Dendritic cell treated with granulocyte-macrophage colony-stimulating factor and Interleukin-4, amounts not matched to agents 40 ng/mL and 50 ng/mL, for 4 days (primary cell): ENCODE measurements around the gene IRF2.

Experiments used
- H3K27ac Mint-ChIP-seq: one replicate; pipeline ENCODE4 v1.8.0; 2022; ENCODE audit warnings: mild to moderate bottlenecking, mixed read lengths
- H3K27me3 Mint-ChIP-seq: one replicate; pipeline ENCODE4 v1.8.0; 2022; ENCODE audit warnings: mild to moderate bottlenecking, mixed read lengths
- H3K36me3 Mint-ChIP-seq: one replicate; pipeline ENCODE4 v1.8.0; 2022; ENCODE audit warnings: low read depth, mixed read lengths
- H3K4me1 Mint-ChIP-seq: one replicate; pipeline ENCODE4 v1.8.0; 2022; ENCODE audit warnings: low read depth, mixed read lengths
- H3K4me3 Mint-ChIP-seq: one replicate; pipeline ENCODE4 v1.8.0; 2022; ENCODE audit warnings: mild to moderate bottlenecking, moderate library complexity, mixed read lengths
- H3K9me3 Mint-ChIP-seq: one replicate; pipeline ENCODE4 v1.8.0; 2022; ENCODE audit warnings: mixed read lengths
- intact Hi-C: fragments of 100-400 bp; cut with micrococcal nuclease; formaldehyde crosslinking; loops from one replicate; pipeline ENCODE4 v1.15.0; 2022

The IRF2 gene

GRCh38 chr4:184409502-184409901, 64.8 kb downstream of the IRF2 start:
- no peaks in the 10 kb centered on the region for H3K9me3 Mint-ChIP-seq
- H3K36me3 Mint-ChIP-seq, result peaks cover 97% of the 10 kb centered on the region
- intact Hi-C loops, result no loop called here
- H3K4me3 Mint-ChIP-seq, result no peak overlapping the region
- H3K27ac Mint-ChIP-seq, result peak overlapping the region; percentile 11
- no peaks in the 10 kb centered on the region for H3K27me3 Mint-ChIP-seq
- peaks cover 69% of the 10 kb centered on the region for H3K4me1 Mint-ChIP-seq

GRCh38 chr4:184408684-184409081, 65.7 kb downstream of the IRF2 start:
- Mint-ChIP-seq H3K27ac (no peak overlapping the region), H3K36me3 (peaks cover 95% of the 10 kb centered on the region), H3K4me1 (peaks cover 61% of the 10 kb centered on the region), H3K4me3 (no peak overlapping the region), H3K27me3 (no peaks in the 10 kb centered on the region), H3K9me3 (no peaks in the 10 kb centered on the region)
- intact Hi-C loops, result no loop called here

DNA sequence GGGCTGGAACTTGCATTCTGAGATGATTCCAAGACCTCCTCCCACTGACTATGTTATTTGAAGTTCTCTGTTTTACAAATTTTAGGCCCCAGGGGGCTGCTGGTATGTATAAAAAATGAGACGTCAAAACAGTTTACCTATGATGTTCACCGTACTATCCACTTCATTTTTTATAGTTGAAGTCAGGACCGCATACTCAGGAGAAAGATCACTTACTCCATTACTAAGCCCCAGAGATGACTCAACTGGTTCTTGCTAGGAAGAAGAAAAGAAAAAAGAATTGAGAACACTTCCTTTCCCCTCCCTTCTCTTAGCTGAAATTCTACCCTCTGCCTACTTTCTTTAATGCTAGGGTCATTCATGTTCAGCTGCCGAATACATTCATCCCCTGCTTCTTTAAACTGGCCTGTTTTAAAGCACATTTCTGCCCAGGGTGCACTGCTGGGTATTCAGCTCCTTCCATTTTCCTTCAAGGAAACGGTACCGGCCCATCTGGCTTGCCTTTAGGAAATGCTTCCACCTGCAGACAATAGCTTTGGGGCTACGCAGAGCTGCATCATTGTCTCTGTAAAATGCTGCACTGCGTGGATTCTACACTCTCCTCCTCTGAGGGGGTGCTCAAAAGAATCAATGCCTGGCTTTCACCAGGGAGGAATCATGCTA, 66.2 kb downstream of the IRF2 start:
- H3K27ac Mint-ChIP-seq, result peak overlapping the region; percentile 83
- H3K4me3 Mint-ChIP-seq, result no peak overlapping the region
- intact Hi-C loops, result no loop called here
- peaks cover 58% of the 10 kb centered on the region for H3K4me1 Mint-ChIP-seq
- no peaks in the 10 kb centered on the region for H3K27me3 Mint-ChIP-seq
- peaks cover 95% of the 10 kb centered on the region for H3K36me3 Mint-ChIP-seq
- H3K9me3 Mint-ChIP-seq, result no peaks in the 10 kb centered on the region

GRCh38 chr4:184406958-184407391, 67.4 kb downstream of the IRF2 start:
- Mint-ChIP-seq H3K9me3 (no peaks in the 10 kb centered on the region), H3K4me1 (peaks cover 61% of the 10 kb centered on the region), H3K36me3 (peaks cover 95% of the 10 kb centered on the region), H3K4me3 (peak overlapping the region; percentile 21), H3K27me3 (no peaks in the 10 kb centered on the region), H3K27ac (peak overlapping the region; percentile 83)
- intact Hi-C loops, result loop anchor here (2.0 kb wide), 1 partner anchor 14 kb away; no protein-coding TSS in a partner anchor

DNA sequence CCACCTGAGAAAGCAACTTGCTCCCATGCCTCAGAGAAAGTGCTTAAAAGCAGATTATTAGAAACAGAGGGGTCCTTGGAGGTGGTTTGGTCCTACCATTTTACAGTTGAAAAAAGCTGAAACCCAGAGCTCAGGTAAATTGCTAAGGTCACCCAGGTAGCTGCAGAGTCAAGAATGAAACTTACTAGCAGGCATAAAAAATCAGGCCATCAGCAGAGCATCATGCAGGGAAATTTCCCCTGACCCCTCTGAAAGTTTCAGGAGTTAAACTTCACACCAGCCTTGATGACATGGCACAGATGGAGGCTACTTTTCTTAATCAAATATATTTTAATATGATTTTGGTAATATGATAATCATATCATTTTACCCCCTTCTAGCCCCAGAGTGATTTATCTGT, 70.3 kb downstream of the IRF2 start:
- no peak overlapping the region for H3K4me3 Mint-ChIP-seq
- H3K27me3 Mint-ChIP-seq, result no peaks in the 10 kb centered on the region
- no peaks in the 10 kb centered on the region for H3K9me3 Mint-ChIP-seq
- no peak overlapping the region for H3K27ac Mint-ChIP-seq
- H3K4me1 Mint-ChIP-seq, result peaks cover 50% of the 10 kb centered on the region
- intact Hi-C loops, result no loop called here
- peaks cover 95% of the 10 kb centered on the region for H3K36me3 Mint-ChIP-seq

GRCh38 chr4:184403384-184403781, 71.0 kb downstream of the IRF2 start:
- H3K27ac Mint-ChIP-seq, result peak overlapping the region; percentile 16
- H3K36me3 Mint-ChIP-seq, result peaks cover 95% of the 10 kb centered on the region
- no peaks in the 10 kb centered on the region for H3K27me3 Mint-ChIP-seq
- intact Hi-C loops, result no loop called here
- peaks cover 43% of the 10 kb centered on the region for H3K4me1 Mint-ChIP-seq
- no peaks in the 10 kb centered on the region for H3K9me3 Mint-ChIP-seq
- no peak overlapping the region for H3K4me3 Mint-ChIP-seq

GRCh38 chr4:184402740-184403383, 71.5 kb downstream of the IRF2 start:
- intact Hi-C loops, result no loop called here
- H3K27me3 Mint-ChIP-seq, result no peaks in the 10 kb centered on the region
- no peaks in the 10 kb centered on the region for H3K9me3 Mint-ChIP-seq
- peaks cover 39% of the 10 kb centered on the region for H3K4me1 Mint-ChIP-seq
- H3K4me3 Mint-ChIP-seq, result no peak overlapping the region
- peak overlapping the region; percentile 16 for H3K27ac Mint-ChIP-seq
- peaks cover 95% of the 10 kb centered on the region for H3K36me3 Mint-ChIP-seq

DNA sequence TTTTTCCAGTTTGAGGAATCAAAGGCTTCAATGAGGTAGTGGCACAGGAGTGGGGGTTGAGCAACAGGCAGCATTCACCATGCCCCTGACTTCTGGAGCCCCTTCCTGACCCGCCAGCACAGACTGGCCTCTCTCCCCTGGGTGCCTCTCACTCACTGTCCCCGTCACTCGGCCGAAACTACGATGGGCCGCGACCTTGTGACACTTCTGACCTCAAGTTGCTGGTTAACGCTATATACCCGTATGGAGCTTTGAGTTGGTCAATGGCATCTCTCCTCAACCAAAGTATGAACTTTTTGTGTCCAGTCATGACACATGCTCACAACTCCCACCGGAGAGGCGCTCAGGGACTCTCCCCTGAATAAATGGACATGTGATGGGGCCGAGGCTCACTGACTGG, 72.1 kb downstream of the IRF2 start:
- H3K4me1 Mint-ChIP-seq, result peaks cover 36% of the 10 kb centered on the region
- no peaks in the 10 kb centered on the region for H3K9me3 Mint-ChIP-seq

DNA sequence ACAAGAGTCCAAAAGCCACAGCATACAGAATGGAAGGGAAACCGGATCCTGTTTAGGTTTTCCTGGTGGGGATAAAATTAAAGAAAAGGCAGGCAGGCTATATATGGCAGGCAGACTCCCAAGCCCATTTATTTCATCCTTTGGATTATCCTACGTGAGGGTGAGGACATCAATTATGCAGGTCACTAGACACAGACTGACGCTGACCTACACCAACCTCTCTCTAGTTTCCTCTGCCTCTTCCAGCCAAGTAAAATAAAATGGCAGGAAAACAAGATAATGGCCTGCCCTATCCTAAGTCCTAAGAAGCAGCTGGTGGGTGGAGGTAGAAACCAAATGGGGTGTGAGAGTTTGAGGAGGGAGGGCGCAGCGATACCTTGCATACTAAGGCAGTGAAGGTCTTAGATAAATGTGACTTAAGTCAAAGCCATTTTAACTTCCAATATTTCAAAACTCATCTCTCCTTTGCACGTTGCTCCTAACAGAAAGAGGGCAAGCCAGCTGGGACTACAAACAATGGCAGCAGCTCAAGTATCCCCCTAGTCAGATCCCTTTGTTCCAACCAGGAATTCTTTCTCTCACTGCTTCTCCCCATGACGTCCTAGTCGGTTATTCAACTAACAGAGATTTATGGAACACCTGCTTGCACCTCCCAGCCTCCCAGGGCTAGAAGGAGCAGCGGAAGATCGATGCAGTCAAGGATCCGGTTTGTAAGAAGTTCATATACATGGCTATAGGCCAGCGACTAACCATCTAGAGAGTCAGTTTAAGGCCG, 72.8 kb downstream of the IRF2 start:
- peak overlapping the region; percentile 31 for H3K27ac Mint-ChIP-seq
- H3K27me3 Mint-ChIP-seq, result no peaks in the 10 kb centered on the region
- H3K36me3 Mint-ChIP-seq, result peaks cover 95% of the 10 kb centered on the region
- no peaks in the 10 kb centered on the region for H3K9me3 Mint-ChIP-seq
- H3K4me3 Mint-ChIP-seq, result no peak overlapping the region
- peaks cover 29% of the 10 kb centered on the region for H3K4me1 Mint-ChIP-seq
- intact Hi-C loops, result no loop called here

More for the DNA sequence above, 72.1 kb downstream of the IRF2 start:
- no peak overlapping the region for H3K4me3 Mint-ChIP-seq
- H3K27ac Mint-ChIP-seq, result peak overlapping the region; percentile 31
- intact Hi-C loops, result no loop called here
- H3K27me3 Mint-ChIP-seq, result no peaks in the 10 kb centered on the region
- peaks cover 95% of the 10 kb centered on the region for H3K36me3 Mint-ChIP-seq

DNA sequence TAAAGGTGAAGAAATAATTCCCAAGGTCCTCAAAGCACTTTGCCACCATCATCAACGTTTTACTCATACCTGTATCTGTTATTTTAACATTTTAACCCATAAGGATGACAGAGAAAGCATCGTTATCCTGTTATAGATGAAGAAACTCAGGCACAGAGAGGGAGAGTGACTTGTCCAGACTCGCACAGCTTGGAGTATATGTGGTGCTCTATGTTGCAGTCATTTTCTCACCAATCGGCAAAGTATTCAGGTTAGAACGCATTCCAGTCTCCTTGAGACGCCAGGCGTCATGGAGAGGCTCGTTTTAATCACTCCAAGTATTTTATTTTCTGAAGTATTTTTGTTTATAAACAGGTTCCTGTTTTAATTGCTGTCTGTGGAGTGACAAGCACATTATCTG, 73.5 kb downstream of the IRF2 start:
- intact Hi-C loops, result no loop called here
- no peaks in the 10 kb centered on the region for H3K27me3 Mint-ChIP-seq
- H3K27ac Mint-ChIP-seq, result no peak overlapping the region
- peaks cover 35% of the 10 kb centered on the region for H3K4me1 Mint-ChIP-seq
- H3K9me3 Mint-ChIP-seq, result no peaks in the 10 kb centered on the region
- no peak overlapping the region for H3K4me3 Mint-ChIP-seq
- peaks cover 98% of the 10 kb centered on the region for H3K36me3 Mint-ChIP-seq

DNA sequence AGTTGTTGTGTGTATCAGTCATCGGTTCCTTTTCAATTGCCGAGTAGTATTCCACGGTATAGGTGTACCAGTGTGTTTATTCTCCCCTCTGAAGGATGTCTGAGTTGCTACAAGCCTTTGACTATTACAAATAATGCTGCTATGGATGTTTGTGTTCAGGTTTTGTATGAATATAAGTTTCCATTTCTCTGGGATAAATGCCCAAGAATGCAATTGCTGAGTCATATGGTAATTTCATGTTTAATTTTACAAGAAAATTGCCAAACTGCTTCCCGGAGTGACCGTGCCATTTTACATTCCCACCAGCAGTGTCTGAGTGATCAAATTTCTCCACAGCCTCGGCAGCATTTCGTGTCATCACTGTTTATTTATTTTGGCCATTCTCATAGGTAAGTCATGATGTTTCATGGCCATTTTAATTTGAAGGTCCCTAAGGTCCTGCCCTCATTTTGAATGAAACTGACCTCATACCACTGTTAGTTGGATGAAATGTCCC, 73.9 kb downstream of the IRF2 start:
- H3K9me3 Mint-ChIP-seq, result no peaks in the 10 kb centered on the region
- H3K36me3 Mint-ChIP-seq, result peaks cover 98% of the 10 kb centered on the region
- H3K4me3 Mint-ChIP-seq, result no peak overlapping the region
- no peak overlapping the region for H3K27ac Mint-ChIP-seq
- no peaks in the 10 kb centered on the region for H3K27me3 Mint-ChIP-seq
- intact Hi-C loops, result no loop called here
- H3K4me1 Mint-ChIP-seq, result peaks cover 40% of the 10 kb centered on the region

- H3K4me3 Mint-ChIP-seq, result no peak overlapping the region
- peaks cover 98% of the 10 kb centered on the region for H3K36me3 Mint-ChIP-seq
- intact Hi-C loops, result no loop called here
- peak overlapping the region; percentile 35 for H3K27ac Mint-ChIP-seq
- H3K27me3 Mint-ChIP-seq, result no peaks in the 10 kb centered on the region
- no peaks in the 10 kb centered on the region for H3K9me3 Mint-ChIP-seq
- peaks cover 47% of the 10 kb centered on the region for H3K4me1 Mint-ChIP-seq
These were observed 74.8 kb downstream of the IRF2 start for GRCh38 chr4:184399512-184399908.

- Mint-ChIP-seq H3K27me3 (no peaks in the 10 kb centered on the region), H3K4me1 (peaks cover 53% of the 10 kb centered on the region), H3K4me3 (no peak overlapping the region), H3K9me3 (no peaks in the 10 kb centered on the region), H3K36me3 (peaks cover 99% of the 10 kb centered on the region), H3K27ac (peak overlapping the region; percentile 35)
- intact Hi-C loops, result no loop called here
These were observed 75.4 kb downstream of the IRF2 start for GRCh38 chr4:184398741-184399511.
